Measurements from ENCODE around the gene CARHSP1. TPM values are rescaled to one million over a fixed set of nuclear protein-coding genes. Genes with fewer than 3 reads are reported as not detected.

CARHSP1 gene
- total and polyA plus RNA-seq, 2 of the 8 experiments (the other 6 are each of a cell fraction or from before 2014, with no cell fraction given) = 292 to 300 TPM

DNA sequence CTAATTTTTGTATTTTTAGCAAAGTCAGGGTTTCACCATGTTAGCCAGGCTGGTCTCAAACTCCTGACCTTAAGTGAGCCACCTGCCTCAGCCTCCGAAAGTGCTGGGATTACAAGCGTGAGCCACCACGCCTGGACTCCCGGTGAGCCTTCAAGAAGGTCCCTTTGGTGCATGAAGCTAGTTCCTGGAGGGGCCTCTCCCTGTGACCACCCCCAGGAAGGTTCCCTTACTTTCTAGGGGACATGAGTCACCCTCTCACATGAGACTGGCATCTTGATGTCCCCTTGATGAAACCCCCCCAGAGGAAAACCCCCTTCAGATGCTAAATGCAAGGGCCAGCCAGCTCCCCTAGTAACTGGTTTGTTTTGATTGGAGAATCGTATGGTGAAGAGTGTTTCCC is 12.8 kb downstream of the CARHSP1 start:
- H2BK20ac ChIP-seq (ENCODE audit: low read length) = no peak overlapping the region
- H2BK120ac ChIP-seq (replicated peaks; ENCODE audit: low read depth, low read length) = no peak overlapping the region
- H3K23ac ChIP-seq (ENCODE audit: insufficient read length) = no peak overlapping the region
- no peak for FAIRE-seq
- H2BK15ac ChIP-seq (ENCODE audit: low read length) = no peak overlapping the region
- H2BK5ac ChIP-seq (ENCODE audit: low read depth, low read length) = no peak overlapping the region
- no peak overlapping the region for H4K91ac ChIP-seq (replicated peaks; ENCODE audit: insufficient read length, low read length)
- H3K4me2 ChIP-seq (ENCODE audit: insufficient read depth in 1 of 2, low read depth in 2 of 2, low read length in 2 of 2) = no peak overlapping the region
- H3K9me3 ChIP-seq (ENCODE audit: insufficient read depth in 2 of 2, low read depth in 1 of 2, low read length in 1 of 2) = no peaks in the 10 kb centered on the region
- H3K4me1 ChIP-seq (replicated peaks in 1 of 4; ENCODE audit: control insufficient read depth in 3 of 4, insufficient read depth in 4 of 4, low read length in 3 of 4) = peaks cover 0 to 10% (median 4%) of the 10 kb centered on the region in 4 experiments; a peak in 5 of 7 replicates
- H4K5ac ChIP-seq (ENCODE audit: insufficient read length, low read depth, low read length) = no peak overlapping the region
- ChIA-PET CTCF (ENCODE audit: partially characterized antibody) (interaction anchor here (0.9 to 8.8 kb wide), 6 partner anchors 12 to 191 kb away, joined by 3 to 90 read pairs (median 4); partner anchors contain the start of gene CARHSP1), POLR2A (ENCODE audit: partially characterized antibody) (interaction anchor here (1.2 to 24.4 kb wide), 2 partner anchors 18 to 108 kb away, joined by 3 to 456 read pairs; partner anchors contain the start of genes CARHSP1, LITAFD and USP7)
- no peak overlapping the region for H2AK5ac ChIP-seq (ENCODE audit: low read depth, low read length)
- no peak overlapping the region for H2AFZ ChIP-seq (ENCODE audit: low read length)
- peaks cover 29 to 87% (median 46%) of the 10 kb centered on the region in 4 experiments for H3K36me3 ChIP-seq (ENCODE audit: control insufficient read depth in 2 of 4, insufficient read depth in 4 of 4, low read length in 3 of 4)
- H4K20me1 ChIP-seq (replicated peaks in 1 of 2; ENCODE audit: control insufficient read depth in 1 of 2, insufficient read depth in 2 of 2, low read length in 2 of 2) = peaks cover 19 to 25% of the 10 kb centered on the region in 2 experiments
- no peaks in the 10 kb centered on the region for H3K23me2 ChIP-seq (ENCODE audit: low read depth, low read length)
- no peak overlapping the region for H3K14ac ChIP-seq (ENCODE audit: insufficient read length)
- no peak overlapping the region for H3K27ac ChIP-seq (ENCODE audit: low read depth, low read length)
- no peak for DNase-seq (ENCODE audit: low read depth in 1 of 2, low spot score in 2 of 2)
- H4K8ac ChIP-seq (ENCODE audit: extremely low read depth, insufficient read depth, low read length) = no peak overlapping the region
- no peak overlapping the region for H3K9ac ChIP-seq (replicated peaks in 1 of 4; ENCODE audit: extremely low read depth in 1 of 4, low read depth in 3 of 4, low read length in 3 of 4)
- H3K27me3 ChIP-seq (replicated peaks in 1 of 4; ENCODE audit: control insufficient read depth in 3 of 4, extremely low read depth in 1 of 4, insufficient read depth in 3 of 4, low read length in 3 of 4) = no peaks in the 10 kb centered on the region
- H3K4ac ChIP-seq (replicated peaks; ENCODE audit: insufficient read length, low read depth, low read length) = no peak overlapping the region
- H3K79me2 ChIP-seq (ENCODE audit: control insufficient read depth in 1 of 2, insufficient read depth in 2 of 2, low read length in 2 of 2) = peaks cover 6 to 33% of the 10 kb centered on the region in 2 experiments; a peak in 3 of 4 replicates
- WGBS, 2 experiments (ENCODE audit: extremely low coverage in 1 of 2, insufficient coverage in 1 of 2, insufficient read length in 1 of 2, insufficient replicate concordance in 2 of 2, low coverage in 1 of 2, low lambda C conversion rate in 2 of 2, missing lambda C conversion rate in 1 of 2) = 80% methylated on average over 5 of the region's 5 CpGs; no CpG with 5 or more reads in 1 of the 2 experiments
- no peak overlapping the region for H2BK12ac ChIP-seq (ENCODE audit: low read depth, low read length)
- H3K4me3 ChIP-seq (ENCODE audit: extremely low read depth in 1 of 4, insufficient read depth in 2 of 4, low read depth in 3 of 4, low read length in 4 of 4) = no peak overlapping the region
- H3K18ac ChIP-seq (ENCODE audit: extremely low read depth, low read length) = no peak overlapping the region
- H3K56ac ChIP-seq (replicated peaks; ENCODE audit: insufficient read length, low read depth, low read length) = no peak overlapping the region
- H3K79me1 ChIP-seq (ENCODE audit: low read depth, low read length) = peaks cover 24% of the 10 kb centered on the region
- TF ChIP-seq, protein P1, sequence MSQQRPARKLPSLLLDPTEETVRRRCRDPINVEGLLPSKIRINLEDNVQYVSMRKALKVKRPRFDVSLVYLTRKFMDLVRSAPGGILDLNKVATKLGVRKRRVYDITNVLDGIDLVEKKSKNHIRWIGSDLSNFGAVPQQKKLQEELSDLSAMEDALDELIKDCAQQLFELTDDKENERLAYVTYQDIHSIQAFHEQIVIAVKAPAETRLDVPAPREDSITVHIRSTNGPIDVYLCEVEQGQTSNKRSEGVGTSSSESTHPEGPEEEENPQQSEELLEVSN (IDR thresholded peaks at IDR 0.05) = no peak
- no peak for TF ChIP-seq EGR1 (IDR thresholded peaks at IDR 0.05; ENCODE audit: borderline replicate concordance, low read depth, low read length)
- no peak for TF ChIP-seq SP4 (IDR thresholded peaks at IDR 0.05; ENCODE audit: low read length)
- no peak for TF ChIP-seq SAP30 (IDR thresholded peaks at IDR 0.05; ENCODE audit: insufficient read depth, insufficient replicate concordance, low read length)
- no peak for TF ChIP-seq TAF7 (optimal IDR thresholded peaks at IDR 0.05; ENCODE audit: borderline replicate concordance, low read depth, low read length)
- TF ChIP-seq RNF2 (IDR thresholded peaks at IDR 0.05; ENCODE audit: borderline replicate concordance, low read depth, low read length, missing control alignments, poor library complexity, severe bottlenecking) = no peak
- TF ChIP-seq ASH2L (IDR thresholded peaks at IDR 0.05; ENCODE audit: low read length) = no peak
- TF ChIP-seq EP300 (IDR thresholded peaks at IDR 0.05; ENCODE audit: borderline replicate concordance in 1 of 2, low read depth in 2 of 2, low read length in 2 of 2) = no peak
- TF ChIP-seq HDAC6 (IDR thresholded peaks at IDR 0.05; ENCODE audit: low read depth, low read length) = no peak
- TF ChIP-seq BRCA1 (IDR thresholded peaks at IDR 0.05; ENCODE audit: low read depth, low read length) = no peak
- no peak for TF ChIP-seq SRF (IDR thresholded peaks at IDR 0.05; ENCODE audit: low read depth, low read length)
